ENCODE data around the gene C16orf89.

The C16orf89 gene

GRCh38 chr16:5004311-5004710, 61.4 kb downstream of the C16orf89 start:
- ChIA-PET CTCF (interaction anchor here (1.5 kb wide), 1 partner anchor 13 kb away, joined by 3 read pairs; no protein-coding TSS in a partner anchor), POLR2A (no interaction called here)
- DNase-seq (ENCODE audit: extremely low spot score): no peak
- TF ChIP-seq, protein P1, sequence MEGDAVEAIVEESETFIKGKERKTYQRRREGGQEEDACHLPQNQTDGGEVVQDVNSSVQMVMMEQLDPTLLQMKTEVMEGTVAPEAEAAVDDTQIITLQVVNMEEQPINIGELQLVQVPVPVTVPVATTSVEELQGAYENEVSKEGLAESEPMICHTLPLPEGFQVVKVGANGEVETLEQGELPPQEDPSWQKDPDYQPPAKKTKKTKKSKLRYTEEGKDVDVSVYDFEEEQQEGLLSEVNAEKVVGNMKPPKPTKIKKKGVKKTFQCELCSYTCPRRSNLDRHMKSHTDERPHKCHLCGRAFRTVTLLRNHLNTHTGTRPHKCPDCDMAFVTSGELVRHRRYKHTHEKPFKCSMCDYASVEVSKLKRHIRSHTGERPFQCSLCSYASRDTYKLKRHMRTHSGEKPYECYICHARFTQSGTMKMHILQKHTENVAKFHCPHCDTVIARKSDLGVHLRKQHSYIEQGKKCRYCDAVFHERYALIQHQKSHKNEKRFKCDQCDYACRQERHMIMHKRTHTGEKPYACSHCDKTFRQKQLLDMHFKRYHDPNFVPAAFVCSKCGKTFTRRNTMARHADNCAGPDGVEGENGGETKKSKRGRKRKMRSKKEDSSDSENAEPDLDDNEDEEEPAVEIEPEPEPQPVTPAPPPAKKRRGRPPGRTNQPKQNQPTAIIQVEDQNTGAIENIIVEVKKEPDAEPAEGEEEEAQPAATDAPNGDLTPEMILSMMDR (IDR thresholded peaks at IDR 0.05; ENCODE audit: control extremely low read depth, extremely low read depth, low read depth, missing control alignments): no peak

DNA sequence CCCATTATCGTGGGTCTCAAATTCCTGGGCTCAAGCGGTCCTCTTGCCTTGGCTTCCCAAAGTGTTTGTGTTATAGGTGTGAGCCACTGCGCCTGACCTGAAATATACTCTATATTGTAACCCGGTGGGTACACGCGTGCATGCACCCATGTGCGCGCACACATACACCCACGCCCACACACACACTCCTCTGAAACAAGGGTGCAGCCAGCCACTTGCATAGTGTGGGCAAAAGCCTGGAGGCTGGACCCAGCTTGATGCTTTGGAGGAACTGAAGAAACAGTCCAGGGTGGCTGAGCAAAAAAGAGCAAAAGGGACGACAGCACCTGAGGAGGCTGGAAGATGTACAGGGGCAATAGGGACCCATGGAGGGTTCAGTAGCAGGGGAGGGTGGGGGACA, 61.9 kb downstream of the C16orf89 start:
- DNase-seq (ENCODE audit: extremely low spot score): no peak
- TF ChIP-seq, protein P1 (IDR thresholded peaks at IDR 0.05; ENCODE audit: control extremely low read depth, extremely low read depth, low read depth, missing control alignments): no peak
- CTCF ChIA-PET: interaction anchor here (1.5 kb wide), 1 partner anchor 14 kb away, joined by 3 read pairs; no protein-coding TSS in a partner anchor
- POLR2A ChIA-PET: no interaction called here

DNA sequence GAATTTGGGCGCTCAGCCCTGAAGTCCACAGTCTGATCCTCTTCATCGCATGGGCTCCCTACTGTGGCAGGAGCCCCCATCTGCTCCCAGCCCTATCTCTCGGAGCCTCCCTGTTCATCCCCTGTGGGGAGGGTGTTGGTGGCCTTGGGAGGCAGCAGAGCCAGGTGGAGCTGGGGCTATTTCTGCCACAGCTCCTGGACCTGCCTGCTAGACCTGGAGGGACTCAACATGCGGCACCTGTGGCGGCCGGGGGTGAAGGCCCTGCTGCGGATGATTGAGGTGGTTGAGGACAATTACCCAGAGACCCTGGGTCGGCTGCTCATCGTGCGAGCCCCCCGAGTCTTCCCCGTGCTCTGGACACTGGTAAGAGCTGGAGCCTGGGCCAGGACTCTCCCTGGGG, 62.5 kb downstream of the C16orf89 start:
- TF ChIP-seq, protein P1 (IDR thresholded peaks at IDR 0.05; ENCODE audit: control extremely low read depth, extremely low read depth, low read depth, missing control alignments): no peak
- ChIA-PET POLR2A (no interaction called here), CTCF (no interaction called here)
- no peak for DNase-seq (ENCODE audit: extremely low spot score)

- TF ChIP-seq, protein P1 (IDR thresholded peaks at IDR 0.05; ENCODE audit: control extremely low read depth, extremely low read depth, low read depth, missing control alignments): no peak
- no peak for DNase-seq (ENCODE audit: extremely low spot score)
- ChIA-PET POLR2A (no interaction called here), CTCF (no interaction called here)
Observed at GRCh38 chr16:5002699-5003143, 63.0 kb downstream of the C16orf89 start.

DNA sequence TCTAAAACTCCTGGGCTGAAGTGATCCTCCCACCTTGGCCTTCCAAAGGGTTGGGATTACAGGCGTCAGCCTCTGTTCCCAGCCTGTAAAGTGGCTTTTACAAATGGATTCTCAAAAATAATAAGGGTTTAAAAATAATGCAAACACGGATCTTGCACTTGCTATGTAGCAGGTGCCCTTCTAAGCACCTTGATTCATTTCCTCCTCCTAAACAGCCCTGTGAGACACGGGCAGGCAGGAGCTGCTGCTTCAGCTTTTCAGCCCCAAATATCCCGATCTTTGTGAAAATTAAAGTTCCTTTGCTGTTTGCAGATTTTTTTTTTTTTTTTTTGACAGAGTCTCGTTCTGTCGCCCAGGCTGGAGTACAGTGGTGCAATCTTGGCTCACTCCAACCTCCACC, 63.8 kb downstream of the C16orf89 start:
- CTCF ChIA-PET: no interaction called here
- DNase-seq (ENCODE audit: extremely low spot score): no peak
- POLR2A ChIA-PET: no interaction called here
- TF ChIP-seq, protein P1 (IDR thresholded peaks at IDR 0.05; ENCODE audit: control extremely low read depth, extremely low read depth, low read depth, missing control alignments): no peak

DNA sequence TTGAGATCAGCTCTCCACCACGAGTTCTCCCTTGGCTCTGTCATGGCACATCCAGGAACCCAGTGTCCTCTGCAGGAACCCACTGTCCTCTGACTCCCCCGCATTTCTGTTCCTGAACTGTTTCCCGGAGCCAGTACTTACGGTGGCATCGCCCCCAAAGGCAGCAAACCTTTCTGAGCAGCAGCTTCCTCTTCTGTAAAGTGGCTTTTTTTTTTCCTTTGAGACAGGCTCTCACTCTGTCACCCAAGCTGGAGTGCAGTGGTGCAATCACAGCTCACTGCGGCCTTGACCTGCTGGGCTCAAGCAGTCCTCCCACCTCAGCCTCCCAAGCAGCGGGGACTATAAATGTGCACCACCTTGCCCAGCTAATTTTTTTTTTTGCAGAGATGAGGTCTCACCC, 64.2 kb downstream of the C16orf89 start:
- CTCF ChIA-PET: no interaction called here
- POLR2A ChIA-PET: interaction anchor here (0.6 kb wide), 1 partner anchor 26 kb away, joined by 4 read pairs; no protein-coding TSS in a partner anchor
- TF ChIP-seq, protein P1 (IDR thresholded peaks at IDR 0.05; ENCODE audit: control extremely low read depth, extremely low read depth, low read depth, missing control alignments): no peak
- DNase-seq (ENCODE audit: extremely low spot score): no peak

- no peak for DNase-seq (ENCODE audit: extremely low spot score)
- TF ChIP-seq, protein P1 (IDR thresholded peaks at IDR 0.05; ENCODE audit: control extremely low read depth, extremely low read depth, low read depth, missing control alignments): no peak
- ChIA-PET POLR2A (no interaction called here), CTCF (no interaction called here)
Observed at GRCh38 chr16:5000573-5001001, 65.2 kb downstream of the C16orf89 start.
